ENCODE results near the gene KLF3.

Gene KLF3

GRCh38 chr4:38659346-38659745 lies 4.7 kb upstream of the KLF3 start:
- no peak for ATAC-seq

- ATAC-seq = no peak
These were observed 3.2 kb upstream of the KLF3 start for GRCh38 chr4:38660838-38661237.

GRCh38 chr4:38661371-38661770 lies 2.6 kb upstream of the KLF3 start:
- no peak for ATAC-seq

GRCh38 chr4:38662522-38663089 lies 1.4 kb upstream of the KLF3 start:
- no peak for ATAC-seq

GRCh38 chr4:38663090-38663800 lies 754 bp upstream of the KLF3 start:
- ATAC-seq = peak; percentile 30 to 34

GRCh38 chr4:38664706-38665401 lies 855 bp downstream of the KLF3 start:
- ATAC-seq = no peak

- no peak for ATAC-seq
These were observed 1.8 kb downstream of the KLF3 start for GRCh38 chr4:38665551-38666411.

GRCh38 chr4:38666766-38667084 lies 2.7 kb downstream of the KLF3 start:
- ATAC-seq = no peak

- ATAC-seq = peak; percentile 7 to 12
These were observed 3.3 kb downstream of the KLF3 start for GRCh38 chr4:38667085-38667893.

GRCh38 chr4:38668203-38668971 lies 4.4 kb downstream of the KLF3 start:
- ATAC-seq = no peak

- ATAC-seq = peak in 1 of 2 donors; percentile 14
These were observed 5.2 kb downstream of the KLF3 start for GRCh38 chr4:38669208-38669607.

GRCh38 chr4:38670109-38670901 lies 6.3 kb downstream of the KLF3 start:
- no peak for ATAC-seq

- ATAC-seq = no peak
These were observed 7.1 kb downstream of the KLF3 start for GRCh38 chr4:38670939-38671591.

- no peak for ATAC-seq
These were observed 7.6 kb downstream of the KLF3 start for GRCh38 chr4:38671592-38671940.

GRCh38 chr4:38672074-38672396 lies 8.0 kb downstream of the KLF3 start:
- ATAC-seq = no peak

- no peak for ATAC-seq
These were observed 8.6 kb downstream of the KLF3 start for GRCh38 chr4:38672397-38673129.

- no peak for ATAC-seq
These were observed 9.4 kb downstream of the KLF3 start for GRCh38 chr4:38673130-38673978.

GRCh38 chr4:38674258-38675144 lies 10.5 kb downstream of the KLF3 start:
- peak; percentile 37 to 45 for ATAC-seq
